HG03175 (cell line): ENCODE data around the gene ZNF747.

Source experiments
- ATAC-seq: cut with Tn5 transposase; IDR thresholded peaks from one replicate; pipeline ENCODE4 v1.9.1; 2021; ENCODE audit warnings: mild to moderate bottlenecking, moderate library complexity; ENCODE audit not compliant: unreplicated experiment

ZNF747 gene

GRCh38 chr16:30519120-30520049 lies 15.3 kb downstream of the ZNF747 start:
- ATAC-seq: no peak

- no peak for ATAC-seq
Observed at GRCh38 chr16:30518552-30518951, 16.1 kb downstream of the ZNF747 start.

GRCh38 chr16:30515275-30515674 lies 19.4 kb downstream of the ZNF747 start:
- no peak for ATAC-seq

GRCh38 chr16:30511509-30511908 lies 23.1 kb downstream of the ZNF747 start:
- no peak for ATAC-seq

GRCh38 chr16:30510376-30510938 lies 24.2 kb downstream of the ZNF747 start:
- ATAC-seq: no peak

- no peak for ATAC-seq
Observed at GRCh38 chr16:30509081-30509765, 25.4 kb downstream of the ZNF747 start.

- ATAC-seq: no peak
Observed at GRCh38 chr16:30503403-30504296, 31.0 kb downstream of the ZNF747 start.

- no peak for ATAC-seq
Observed at GRCh38 chr16:30499284-30499683, 35.4 kb downstream of the ZNF747 start.

GRCh38 chr16:30494709-30495108 lies 39.9 kb downstream of the ZNF747 start:
- no peak for ATAC-seq

GRCh38 chr16:30493941-30494488 lies 40.6 kb downstream of the ZNF747 start:
- no peak for ATAC-seq

GRCh38 chr16:30491744-30492308 lies 42.8 kb downstream of the ZNF747 start:
- no peak for ATAC-seq

- ATAC-seq: no peak
Observed at GRCh38 chr16:30491229-30491628, 43.4 kb downstream of the ZNF747 start.

- no peak for ATAC-seq
Observed at GRCh38 chr16:30490210-30490609, 44.4 kb downstream of the ZNF747 start.

- ATAC-seq: no peak
Observed at GRCh38 chr16:30488764-30489605, 45.7 kb downstream of the ZNF747 start.

- ATAC-seq: no peak
Observed at GRCh38 chr16:30485818-30486436, 48.7 kb downstream of the ZNF747 start.

GRCh38 chr16:30484887-30485286 lies 49.8 kb downstream of the ZNF747 start:
- ATAC-seq: no peak

- ATAC-seq: no peak
Observed at GRCh38 chr16:30482366-30482765, 52.3 kb downstream of the ZNF747 start.

GRCh38 chr16:30481381-30481780 lies 53.3 kb downstream of the ZNF747 start:
- ATAC-seq: no peak
